IPS-18c (cell line): ENCODE data around the gene SEC63.
"Not testable (repeated sequence)": the region's sequence is repeated elsewhere in the genome, so short reads cannot be mapped to it uniquely, and the experiment has no call there.

Source experiments
- H3K4me3 ChIP-seq: 2 replicates; pipeline ENCODE4 v1.7.0; 2013; ENCODE audit warnings: low read depth, mild to moderate bottlenecking, low read length, moderate library complexity; ENCODE audit not compliant: insufficient read depth
- H3K9me3 ChIP-seq: one replicate; pipeline ENCODE4 v1.6.1; 2013; ENCODE audit warnings: mild to moderate bottlenecking, low read length, moderate library complexity; ENCODE audit not compliant: control insufficient read depth, insufficient read depth

The SEC63 gene

GRCh38 chr6:107885950-107886349, 72.1 kb downstream of the SEC63 start:
- not testable (repeated sequence) for H3K9me3 ChIP-seq, H3K4me3 ChIP-seq

GRCh38 chr6:107879941-107880340, 78.1 kb downstream of the SEC63 start:
- Histone ChIP-seq H3K9me3 (no peaks in the 10 kb centered on the region), H3K4me3 (no peak overlapping the region)

GRCh38 chr6:107877968-107878367, 80.0 kb downstream of the SEC63 start:
- Histone ChIP-seq H3K9me3 (no peaks in the 10 kb centered on the region), H3K4me3 (no peak overlapping the region)

GRCh38 chr6:107871976-107872375, 86.0 kb downstream of the SEC63 start:
- Histone ChIP-seq H3K9me3 (no peaks in the 10 kb centered on the region), H3K4me3 (no peak overlapping the region)

GRCh38 chr6:107871512-107871911, 86.5 kb downstream of the SEC63 start:
- not testable (repeated sequence) for H3K4me3 ChIP-seq, H3K9me3 ChIP-seq

GRCh38 chr6:107871016-107871415, 87.0 kb downstream of the SEC63 start:
- H3K4me3 ChIP-seq, result no peak overlapping the region

GRCh38 chr6:107870381-107870780, 87.6 kb downstream of the SEC63 start:
- H3K4me3 ChIP-seq, result no peak overlapping the region
- no peaks in the 10 kb centered on the region for H3K9me3 ChIP-seq

More at GRCh38 chr6:107871016-107871415, 87.0 kb downstream of the SEC63 start:
- H3K9me3 ChIP-seq, result no peaks in the 10 kb centered on the region

GRCh38 chr6:107869871-107870270, 88.1 kb downstream of the SEC63 start:
- Histone ChIP-seq H3K9me3 (no peaks in the 10 kb centered on the region), H3K4me3 (no peak overlapping the region)

GRCh38 chr6:107868867-107869611, 89.0 kb downstream of the SEC63 start:
- Histone ChIP-seq H3K9me3 (no peaks in the 10 kb centered on the region), H3K4me3 (no peak overlapping the region)

- H3K4me3 ChIP-seq, result no peak overlapping the region
- no peaks in the 10 kb centered on the region for H3K9me3 ChIP-seq
These were observed 90.7 kb downstream of the SEC63 start for GRCh38 chr6:107867302-107867615.

GRCh38 chr6:107866606-107867301, 91.3 kb downstream of the SEC63 start:
- no peak overlapping the region for H3K4me3 ChIP-seq
- H3K9me3 ChIP-seq, result no peaks in the 10 kb centered on the region

- Histone ChIP-seq H3K4me3 (no peak overlapping the region), H3K9me3 (no peaks in the 10 kb centered on the region)
These were observed 93.5 kb downstream of the SEC63 start for GRCh38 chr6:107864226-107865127.

- Histone ChIP-seq H3K9me3 (no peaks in the 10 kb centered on the region), H3K4me3 (no peak overlapping the region)
These were observed 95.6 kb downstream of the SEC63 start for GRCh38 chr6:107862383-107862782.

GRCh38 chr6:107860963-107861362, 97.0 kb downstream of the SEC63 start:
- H3K4me3 ChIP-seq, H3K9me3 ChIP-seq: not testable (repeated sequence)

- not testable (repeated sequence) for H3K9me3 ChIP-seq, H3K4me3 ChIP-seq
These were observed 97.9 kb downstream of the SEC63 start for GRCh38 chr6:107860144-107860543.

- H3K4me3 ChIP-seq, result no peak overlapping the region
- peaks cover 2% of the 10 kb centered on the region for H3K9me3 ChIP-seq
These were observed 104.8 kb downstream of the SEC63 start for GRCh38 chr6:107853230-107853629.

- peaks cover 2% of the 10 kb centered on the region for H3K9me3 ChIP-seq
- no peak overlapping the region for H3K4me3 ChIP-seq
These were observed 108.7 kb downstream of the SEC63 start for GRCh38 chr6:107849325-107849724.
